GM21360 (cell line): ENCODE data around the gene OR51B6.
"Not testable (repeated sequence)": the region's sequence is repeated elsewhere in the genome, so short reads cannot be mapped to it uniquely, and the experiment has no call there.

Experiments used
- ATAC-seq: cut with Tn5 transposase; IDR thresholded peaks from one replicate; pipeline ENCODE4 v1.9.1; 2021; ENCODE audit warnings: mild to moderate bottlenecking, moderate library complexity; ENCODE audit not compliant: unreplicated experiment

OR51B6 gene

GRCh38 chr11:5351208-5351607, at the start of gene OR51B6:
Gene OR51B6 (plus strand): TSS chr11:5351508. CDS start chr11:5351508, 0 bp downstream.
- ATAC-seq = no peak

- no peak for ATAC-seq
Measured at GRCh38 chr11:5301846-5302245, 49.5 kb upstream of the OR51B6 start, which contains the start of gene OR51B4. Gene OR51B4 (minus strand): TSS chr11:5301946. CDS start chr11:5301946, 0 bp downstream.

GRCh38 chr11:5303626-5304025, 47.7 kb upstream of the OR51B6 start:
- no peak for ATAC-seq

GRCh38 chr11:5304046-5304445, 47.3 kb upstream of the OR51B6 start:
- no peak for ATAC-seq

- ATAC-seq = no peak
Measured at GRCh38 chr11:5307256-5308019, 43.9 kb upstream of the OR51B6 start.

- no peak for ATAC-seq
Measured at GRCh38 chr11:5310423-5310822, 40.9 kb upstream of the OR51B6 start.

GRCh38 chr11:5313326-5314023, 37.8 kb upstream of the OR51B6 start:
- ATAC-seq = not testable (repeated sequence)

GRCh38 chr11:5317292-5317691, 34.0 kb upstream of the OR51B6 start:
- ATAC-seq = no peak

- no peak for ATAC-seq
Measured at GRCh38 chr11:5324197-5324596, 27.1 kb upstream of the OR51B6 start, which contains the start of gene OR51B2. Gene OR51B2 (minus strand): TSS chr11:5324297. CDS start chr11:5324297, 0 bp downstream.

- ATAC-seq = no peak
Measured at GRCh38 chr11:5335170-5335569, 16.1 kb upstream of the OR51B6 start.

- ATAC-seq = no peak
Measured at GRCh38 chr11:5336331-5336730, 15.0 kb upstream of the OR51B6 start.

- not testable (repeated sequence) for ATAC-seq
Measured at GRCh38 chr11:5337253-5337652, 14.1 kb upstream of the OR51B6 start.

- no peak for ATAC-seq
Measured at GRCh38 chr11:5339771-5340322, 11.5 kb upstream of the OR51B6 start.

GRCh38 chr11:5343474-5344335, 7.6 kb upstream of the OR51B6 start, which contains the start of gene OR51B5:
Gene OR51B5 (minus strand): TSS chr11:5343524. CDS start chr11:5343524, 0 bp downstream.
- ATAC-seq = no peak

GRCh38 chr11:5345831-5346230, 5.5 kb upstream of the OR51B6 start:
- ATAC-seq = no peak

- no peak for ATAC-seq
Measured at GRCh38 chr11:5348551-5349194, 2.6 kb upstream of the OR51B6 start.

- ATAC-seq = no peak
Measured at GRCh38 chr11:5349550-5349949, 1.8 kb upstream of the OR51B6 start.

GRCh38 chr11:5356031-5356430, 4.7 kb downstream of the OR51B6 start:
- not testable (repeated sequence) for ATAC-seq

- no peak for ATAC-seq
Measured at GRCh38 chr11:5362017-5362625, 10.8 kb downstream of the OR51B6 start.

GRCh38 chr11:5363679-5364078, 12.4 kb downstream of the OR51B6 start:
- no peak for ATAC-seq
